ENCODE measurements around the gene PCSK9. TPM values are rescaled to one million over a fixed set of nuclear protein-coding genes. Genes with fewer than 3 reads are reported as not detected.

The PCSK9 gene
- total RNA-seq, 1 experiment from 2014 or later = 0.26 TPM

DNA sequence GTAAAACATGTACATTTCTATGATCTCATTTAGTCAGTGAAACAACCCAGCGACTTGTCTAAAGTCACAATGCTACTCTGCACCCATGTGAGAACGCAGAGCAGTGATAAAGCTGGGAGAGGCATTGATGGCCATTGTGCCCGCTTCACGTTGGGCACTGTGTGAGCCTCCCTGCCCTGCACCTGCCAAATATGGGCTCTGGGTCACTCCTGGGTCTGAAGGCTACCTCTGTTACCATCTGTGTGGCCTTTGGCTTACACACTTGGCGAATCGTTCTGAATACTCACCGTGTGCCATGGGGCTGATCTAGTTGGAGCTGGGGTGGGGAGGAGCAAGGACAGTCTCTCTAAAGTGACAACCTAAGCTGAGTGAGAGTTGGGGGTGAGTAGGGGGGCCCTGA, 29.9 kb downstream of the PCSK9 start:
- no peak for TF ChIP-seq TCF7L2 (IDR thresholded peaks at IDR 0.05; ENCODE audit: low read depth, low read length)
- TF ChIP-seq SIN3A (IDR thresholded peaks at IDR 0.05; ENCODE audit: borderline replicate concordance, insufficient read depth, low read depth, low read length) = no peak
- TF ChIP-seq, protein P1, sequence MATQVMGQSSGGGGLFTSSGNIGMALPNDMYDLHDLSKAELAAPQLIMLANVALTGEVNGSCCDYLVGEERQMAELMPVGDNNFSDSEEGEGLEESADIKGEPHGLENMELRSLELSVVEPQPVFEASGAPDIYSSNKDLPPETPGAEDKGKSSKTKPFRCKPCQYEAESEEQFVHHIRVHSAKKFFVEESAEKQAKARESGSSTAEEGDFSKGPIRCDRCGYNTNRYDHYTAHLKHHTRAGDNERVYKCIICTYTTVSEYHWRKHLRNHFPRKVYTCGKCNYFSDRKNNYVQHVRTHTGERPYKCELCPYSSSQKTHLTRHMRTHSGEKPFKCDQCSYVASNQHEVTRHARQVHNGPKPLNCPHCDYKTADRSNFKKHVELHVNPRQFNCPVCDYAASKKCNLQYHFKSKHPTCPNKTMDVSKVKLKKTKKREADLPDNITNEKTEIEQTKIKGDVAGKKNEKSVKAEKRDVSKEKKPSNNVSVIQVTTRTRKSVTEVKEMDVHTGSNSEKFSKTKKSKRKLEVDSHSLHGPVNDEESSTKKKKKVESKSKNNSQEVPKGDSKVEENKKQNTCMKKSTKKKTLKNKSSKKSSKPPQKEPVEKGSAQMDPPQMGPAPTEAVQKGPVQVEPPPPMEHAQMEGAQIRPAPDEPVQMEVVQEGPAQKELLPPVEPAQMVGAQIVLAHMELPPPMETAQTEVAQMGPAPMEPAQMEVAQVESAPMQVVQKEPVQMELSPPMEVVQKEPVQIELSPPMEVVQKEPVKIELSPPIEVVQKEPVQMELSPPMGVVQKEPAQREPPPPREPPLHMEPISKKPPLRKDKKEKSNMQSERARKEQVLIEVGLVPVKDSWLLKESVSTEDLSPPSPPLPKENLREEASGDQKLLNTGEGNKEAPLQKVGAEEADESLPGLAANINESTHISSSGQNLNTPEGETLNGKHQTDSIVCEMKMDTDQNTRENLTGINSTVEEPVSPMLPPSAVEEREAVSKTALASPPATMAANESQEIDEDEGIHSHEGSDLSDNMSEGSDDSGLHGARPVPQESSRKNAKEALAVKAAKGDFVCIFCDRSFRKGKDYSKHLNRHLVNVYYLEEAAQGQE (IDR thresholded peaks at IDR 0.05; ENCODE audit: insufficient read depth in 1 of 2, low read depth in 2 of 2, low read length in 1 of 2) = no peak
- TF ChIP-seq, protein P2, sequence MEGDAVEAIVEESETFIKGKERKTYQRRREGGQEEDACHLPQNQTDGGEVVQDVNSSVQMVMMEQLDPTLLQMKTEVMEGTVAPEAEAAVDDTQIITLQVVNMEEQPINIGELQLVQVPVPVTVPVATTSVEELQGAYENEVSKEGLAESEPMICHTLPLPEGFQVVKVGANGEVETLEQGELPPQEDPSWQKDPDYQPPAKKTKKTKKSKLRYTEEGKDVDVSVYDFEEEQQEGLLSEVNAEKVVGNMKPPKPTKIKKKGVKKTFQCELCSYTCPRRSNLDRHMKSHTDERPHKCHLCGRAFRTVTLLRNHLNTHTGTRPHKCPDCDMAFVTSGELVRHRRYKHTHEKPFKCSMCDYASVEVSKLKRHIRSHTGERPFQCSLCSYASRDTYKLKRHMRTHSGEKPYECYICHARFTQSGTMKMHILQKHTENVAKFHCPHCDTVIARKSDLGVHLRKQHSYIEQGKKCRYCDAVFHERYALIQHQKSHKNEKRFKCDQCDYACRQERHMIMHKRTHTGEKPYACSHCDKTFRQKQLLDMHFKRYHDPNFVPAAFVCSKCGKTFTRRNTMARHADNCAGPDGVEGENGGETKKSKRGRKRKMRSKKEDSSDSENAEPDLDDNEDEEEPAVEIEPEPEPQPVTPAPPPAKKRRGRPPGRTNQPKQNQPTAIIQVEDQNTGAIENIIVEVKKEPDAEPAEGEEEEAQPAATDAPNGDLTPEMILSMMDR (IDR thresholded peaks at IDR 0.05) = no peak
- TF ChIP-seq POLR2AphosphoS5 (IDR thresholded peaks at IDR 0.05; ENCODE audit: low read depth, low read length) = no peak
- in situ Hi-C loops (cut with HindIII; ENCODE audit: low pct_unique_long_range_greater_than_20kb, low sequenced_read_pairs) = no loop called here
- no peaks in the 10 kb centered on the region for H3K9me3 ChIP-seq (ENCODE audit: control insufficient read depth, insufficient read depth, low read depth, low read length)
- H3K36me3 ChIP-seq (ENCODE audit: control insufficient read depth, insufficient read depth, low read length) = peaks cover 37% of the 10 kb centered on the region
- H3K27ac ChIP-seq (ENCODE audit: low read length) = no peak overlapping the region
- ATAC-seq (no peak), DNase-seq (ENCODE audit: low read depth, low spot score) (no peak)
- POLR2A ChIA-PET = no interaction called here
- CTCF ChIA-PET = interaction anchor here (0.6 kb wide), 1 partner anchor 24 kb away, joined by 3 read pairs; no protein-coding TSS in a partner anchor
- BruUV-seq (replicated peaks) = no TSS peak
- H3K4me1 ChIP-seq (ENCODE audit: control insufficient read depth, insufficient read depth, low read length) = peaks cover 11% of the 10 kb centered on the region
- no peak overlapping the region for H3K4me3 ChIP-seq (ENCODE audit: low read depth in 2 of 2, low read length in 2 of 2)
- H3K27me3 ChIP-seq (ENCODE audit: control insufficient read depth, insufficient read depth, low read length) = no peaks in the 10 kb centered on the region
- intact Hi-C loops (cut with micrococcal nuclease; ENCODE audit: unreplicated experiment) = no loop called here

DNA sequence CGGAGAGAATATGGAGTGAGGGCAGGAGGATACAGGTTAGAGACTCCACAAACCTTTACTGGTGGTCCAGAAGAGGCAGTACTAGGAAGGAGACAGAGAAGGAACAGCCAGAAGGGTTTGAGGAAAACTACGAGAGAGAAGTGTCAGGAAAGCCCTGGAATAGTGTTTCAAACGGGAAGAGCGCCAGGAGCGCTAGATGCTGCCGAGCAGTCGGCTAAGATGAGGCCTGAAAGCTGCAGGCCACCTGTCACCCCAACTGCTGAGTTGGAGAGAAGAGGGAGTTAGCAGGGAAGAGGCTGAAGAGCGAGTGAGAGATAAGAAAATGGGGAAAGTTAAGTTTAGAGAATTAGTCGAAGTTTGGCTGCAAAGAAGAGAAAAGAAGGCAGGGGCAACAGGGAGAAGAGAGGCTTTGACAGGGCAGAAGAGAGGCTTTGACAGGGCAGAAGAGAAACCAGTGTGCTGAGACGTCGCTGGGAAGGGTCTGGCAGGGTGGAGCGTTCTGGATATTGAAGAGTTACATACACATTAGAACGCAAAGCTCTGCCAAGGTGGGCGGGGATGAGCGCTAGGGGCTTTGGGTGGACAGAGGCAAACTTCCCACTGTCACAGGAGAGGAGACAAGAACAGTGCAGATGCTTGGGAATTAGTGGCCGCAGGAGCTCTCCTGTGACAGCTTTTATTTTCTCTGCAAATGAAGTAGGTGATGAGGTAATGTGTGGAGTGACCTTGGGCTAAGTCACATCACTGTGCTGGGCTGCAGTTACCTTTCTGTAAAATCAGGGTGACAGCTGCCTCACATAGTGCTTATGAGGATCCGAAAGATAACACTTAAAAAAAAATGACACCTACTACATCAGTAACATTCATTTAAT, 31.2 kb downstream of the PCSK9 start:
- DNase-seq (ENCODE audit: low read depth, low spot score) (no peak), ATAC-seq (no peak)
- no peak overlapping the region for H3K4me3 ChIP-seq (ENCODE audit: low read depth in 2 of 2, low read length in 2 of 2)
- intact Hi-C loops (cut with micrococcal nuclease; ENCODE audit: unreplicated experiment) = no loop called here
- ChIA-PET CTCF (no interaction called here), POLR2A (interaction anchor here (0.6 kb wide), 1 partner anchor 771 kb away, joined by 3 read pairs; no protein-coding TSS in a partner anchor)
- no TSS peak for BruUV-seq (replicated peaks)
- H3K9me3 ChIP-seq (ENCODE audit: control insufficient read depth, insufficient read depth, low read depth, low read length) = no peaks in the 10 kb centered on the region
- peaks cover 47% of the 10 kb centered on the region for H3K36me3 ChIP-seq (ENCODE audit: control insufficient read depth, insufficient read depth, low read length)
- no peaks in the 10 kb centered on the region for H3K4me1 ChIP-seq (ENCODE audit: control insufficient read depth, insufficient read depth, low read length)
- in situ Hi-C loops (cut with HindIII; ENCODE audit: low pct_unique_long_range_greater_than_20kb, low sequenced_read_pairs) = no loop called here
- TF ChIP-seq SIN3A (IDR thresholded peaks at IDR 0.05; ENCODE audit: borderline replicate concordance, insufficient read depth, low read depth, low read length) (no peak), TCF7L2 (IDR thresholded peaks at IDR 0.05; ENCODE audit: low read depth, low read length) (no peak)
- H3K27me3 ChIP-seq (ENCODE audit: control insufficient read depth, insufficient read depth, low read length) = no peaks in the 10 kb centered on the region
- no peak overlapping the region for H3K27ac ChIP-seq (ENCODE audit: low read length)

DNA sequence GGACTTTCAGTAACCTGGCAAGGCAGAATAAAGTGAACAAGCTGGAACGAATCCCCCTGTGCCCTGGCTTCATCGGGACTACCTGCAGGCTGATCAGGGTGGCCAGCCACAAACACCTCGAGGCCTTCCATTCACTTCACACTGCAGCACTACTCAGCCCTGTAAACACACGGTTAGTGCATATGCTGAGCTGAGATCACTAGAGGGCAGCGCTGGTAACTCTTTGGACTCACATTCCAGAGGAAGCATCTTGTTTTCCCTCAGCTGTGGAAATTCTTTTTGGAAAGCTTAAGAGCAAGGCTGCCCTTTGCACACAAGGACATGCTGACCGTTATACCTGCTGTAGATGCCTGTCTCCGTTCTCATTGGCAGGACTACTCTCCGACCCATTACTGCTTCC, 32.1 kb downstream of the PCSK9 start:
- in situ Hi-C loops (cut with HindIII; ENCODE audit: low pct_unique_long_range_greater_than_20kb, low sequenced_read_pairs) (no loop called here), intact Hi-C loops (cut with micrococcal nuclease; ENCODE audit: unreplicated experiment) (no loop called here)
- ATAC-seq = peak; percentile 92
- H3K9me3 ChIP-seq (ENCODE audit: control insufficient read depth, insufficient read depth, low read depth, low read length) = no peaks in the 10 kb centered on the region
- H3K27me3 ChIP-seq (ENCODE audit: control insufficient read depth, insufficient read depth, low read length) = no peaks in the 10 kb centered on the region
- H3K4me3 ChIP-seq (ENCODE audit: low read depth in 2 of 2, low read length in 2 of 2) = no peak overlapping the region
- BruUV-seq (replicated peaks) = no TSS peak
- H3K4me1 ChIP-seq (ENCODE audit: control insufficient read depth, insufficient read depth, low read length) = no peaks in the 10 kb centered on the region
- no peak overlapping the region for H3K27ac ChIP-seq (ENCODE audit: low read length)
- CTCF ChIA-PET = interaction anchor here (0.5 kb wide), 1 partner anchor 67 kb away, joined by 3 read pairs; no protein-coding TSS in a partner anchor
- DNase-seq (ENCODE audit: low read depth, low spot score) = peak; percentile 18
- H3K36me3 ChIP-seq (ENCODE audit: control insufficient read depth, insufficient read depth, low read length) = peaks cover 53% of the 10 kb centered on the region
- POLR2A ChIA-PET = no interaction called here
- no peak for TF ChIP-seq TCF7L2 (IDR thresholded peaks at IDR 0.05; ENCODE audit: low read depth, low read length)
- no peak for TF ChIP-seq POLR2AphosphoS5 (IDR thresholded peaks at IDR 0.05; ENCODE audit: low read depth, low read length)
- TF ChIP-seq, protein P2 (IDR thresholded peaks at IDR 0.05) = peak; percentile 81

All from Panc1 (cell line).